ENCODE data around the gene LHX2.

Gene LHX2

DNA sequence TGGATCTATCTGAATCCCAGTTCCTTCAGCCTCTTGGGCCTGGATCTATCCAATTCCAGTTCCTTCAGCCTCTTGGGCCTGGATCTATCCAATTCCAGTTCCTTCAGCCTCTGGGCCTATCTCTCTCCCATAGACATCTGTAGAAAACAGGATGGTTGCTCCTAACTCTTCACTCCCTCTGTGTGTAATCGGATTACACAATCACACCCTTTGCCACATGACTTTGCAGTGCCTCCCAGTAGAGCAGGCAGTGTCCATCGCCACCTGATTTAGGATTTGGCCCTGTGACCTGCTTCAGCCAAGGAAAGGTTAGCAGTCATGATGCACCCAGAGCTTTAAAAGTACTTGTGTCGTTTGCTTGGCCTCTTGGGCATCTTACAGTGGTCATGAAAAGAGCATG lies 56.7 kb downstream of the LHX2 start:
- no peak for DNase-seq

DNA sequence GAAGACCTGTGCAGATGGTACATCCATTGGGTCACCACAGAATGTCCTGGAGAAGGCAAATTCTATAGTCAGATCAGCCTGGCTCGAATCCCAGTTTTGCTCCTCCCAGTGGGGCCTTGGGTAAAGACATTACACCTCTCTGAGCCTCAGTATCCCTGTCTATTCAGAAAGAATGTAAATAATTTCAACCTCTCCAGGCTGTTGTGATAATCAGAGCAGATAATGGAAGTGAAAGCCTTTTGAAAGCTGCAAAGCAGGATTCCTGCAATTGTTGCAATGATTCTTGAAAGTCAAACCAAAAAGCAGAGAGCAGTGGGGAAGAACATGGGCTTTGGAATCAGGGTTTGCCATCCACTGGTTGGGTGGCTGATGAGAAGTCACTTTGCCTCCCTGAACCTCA lies 63.2 kb downstream of the LHX2 start:
- no peak for DNase-seq

DNA sequence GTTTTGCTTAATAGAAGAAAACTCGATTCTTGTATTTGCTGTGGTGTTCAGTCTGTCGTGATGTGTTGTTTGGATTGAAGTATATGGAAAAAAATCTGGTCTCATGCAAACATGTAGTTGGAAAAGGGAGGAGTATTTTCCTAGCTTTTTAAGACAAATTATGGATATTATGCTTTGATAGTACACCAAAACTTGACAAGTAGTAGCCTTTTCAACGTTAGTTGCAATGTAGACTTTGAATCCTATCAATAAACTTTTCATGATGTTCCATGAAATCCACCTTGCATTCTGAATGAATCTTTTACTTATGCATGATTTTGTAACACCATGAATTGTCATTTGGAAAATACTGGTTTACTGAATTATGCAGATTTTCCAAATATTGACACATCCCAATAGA lies 64.2 kb downstream of the LHX2 start:
- DNase-seq = no peak

DNA sequence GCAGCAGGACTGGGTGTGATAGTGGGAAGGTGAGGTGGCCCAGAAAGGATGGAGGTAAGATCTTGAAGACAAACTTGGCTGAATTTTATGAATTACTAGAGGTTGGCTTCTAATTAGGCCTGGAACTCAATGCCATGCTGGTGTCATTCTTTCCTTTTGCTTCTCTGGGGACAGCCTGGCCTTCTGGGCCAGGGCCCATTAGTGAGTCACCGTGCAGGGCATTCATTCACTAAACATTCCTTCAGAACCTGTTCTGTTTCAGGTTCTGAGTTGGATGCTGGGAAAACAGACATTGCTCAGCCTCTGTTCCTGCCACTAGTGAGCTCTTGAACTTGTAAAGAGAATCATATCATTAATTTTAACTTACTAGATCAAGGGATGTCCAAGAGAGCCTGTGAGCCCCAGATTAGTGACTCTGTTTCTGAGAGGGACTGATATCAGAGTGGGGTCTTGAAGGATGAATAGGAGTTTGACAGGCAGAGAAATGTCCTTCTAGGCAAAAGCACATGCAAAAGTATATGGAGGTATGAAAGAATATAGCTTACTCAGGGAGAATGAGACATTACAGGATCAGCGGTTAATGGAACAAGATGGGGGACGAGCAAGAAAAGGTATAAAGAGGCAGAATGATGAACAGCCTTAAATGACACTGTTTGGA lies 66.5 kb downstream of the LHX2 start:
- DNase-seq = no peak

DNA sequence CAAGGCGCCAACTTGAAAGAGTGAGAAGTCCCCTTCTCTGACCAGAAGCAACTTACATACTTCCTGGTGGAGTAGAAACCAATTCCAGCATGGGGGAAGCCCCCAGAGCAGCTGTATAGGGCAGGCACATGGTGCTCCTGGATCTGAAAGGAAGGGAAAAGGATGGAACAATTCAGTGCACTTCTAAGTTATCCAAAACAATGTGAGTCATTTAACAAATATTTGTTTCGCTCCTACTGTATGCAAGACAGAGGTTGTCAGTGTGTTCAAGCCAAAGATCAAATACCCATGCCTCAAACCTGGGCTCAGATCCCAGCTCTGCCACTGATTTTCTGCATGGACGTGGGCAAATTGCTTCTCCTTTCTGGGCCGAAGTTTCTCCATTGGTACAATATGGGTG lies 67.1 kb downstream of the LHX2 start:
- DNase-seq = no peak

DNA sequence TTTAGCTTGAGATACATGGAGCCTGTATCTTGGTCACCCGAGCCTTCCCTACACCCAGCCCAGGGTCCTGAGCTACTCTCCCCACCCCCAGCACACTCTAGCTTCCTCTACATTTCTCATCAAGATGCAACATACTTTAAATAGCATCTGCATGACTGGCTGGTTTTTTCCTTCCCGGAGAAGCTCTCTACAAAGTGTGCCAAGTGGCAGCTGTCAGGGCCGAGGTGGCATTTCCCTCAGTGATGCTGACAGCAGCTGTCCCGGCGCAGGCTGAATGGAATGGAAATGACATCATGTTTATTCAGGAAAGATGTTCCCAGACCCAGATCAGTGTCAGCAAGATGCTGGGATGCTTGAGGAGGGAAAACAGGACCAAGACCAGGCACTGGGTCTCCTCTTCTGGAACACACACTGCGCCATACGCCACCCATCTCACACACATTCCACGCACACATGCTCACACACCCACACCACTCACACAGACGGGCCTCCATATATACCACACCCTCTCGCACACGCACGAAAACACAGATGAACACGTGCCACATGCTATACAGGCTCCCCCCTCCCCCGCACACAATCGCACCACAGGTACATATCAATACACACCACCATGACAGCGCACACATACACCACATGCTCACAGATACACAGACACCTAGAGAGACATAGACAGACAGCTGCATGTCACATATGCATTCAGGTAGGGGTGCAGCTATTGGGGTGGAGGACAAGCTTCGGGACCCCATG lies 67.8 kb downstream of the LHX2 start:
- no peak for DNase-seq

DNA sequence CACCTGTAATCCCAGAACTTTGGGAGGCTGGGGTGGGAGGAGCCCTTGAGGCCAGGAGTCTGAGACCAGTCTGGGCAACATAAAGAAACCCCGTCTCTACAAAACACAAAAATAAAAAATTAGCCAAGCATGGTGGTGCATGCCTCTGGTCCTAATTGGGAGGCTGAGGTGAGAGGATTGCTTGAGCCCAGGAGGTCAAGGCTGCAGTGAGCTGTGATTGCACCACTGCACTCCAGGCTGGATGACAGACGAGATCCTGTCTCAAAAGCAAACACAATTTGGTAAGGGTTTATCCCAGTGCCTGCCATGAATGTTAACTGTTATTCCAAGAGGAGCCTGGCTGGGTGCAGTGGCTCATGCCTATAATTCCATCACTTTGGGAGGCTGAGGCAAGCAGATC lies 71.1 kb downstream of the LHX2 start:
- no peak for DNase-seq
